Motor neuron (in vitro differentiated cells): Measurements from ENCODE around the gene AGAP1. TPM values are rescaled to one million over a fixed set of nuclear protein-coding genes. Genes with fewer than 3 reads are reported as not detected.

Source experiments
- ATAC-seq, 8 experiments: fragments of 200-7000 bp; cut with Tn5 transposase; replicated peaks in 6 of 8; 2 replicates each; pipeline ENCODE4 v1.8.0; 2021; ENCODE audit warnings: mild to moderate bottlenecking in 8 of 8, moderate library complexity in 8 of 8
- H3K27ac ChIP-seq, 2 donors: fragments of 250-450 bp; sonication (Bioruptor Pico); 2 replicates each; pipeline ENCODE4 v1.9.0; 2021; ENCODE audit warnings: antibody characterized with exemption in 2 of 2, mild to moderate bottlenecking in 2 of 2, moderate library complexity in 1 of 2
- H3K4me1 ChIP-seq, 2 donors: fragments of 250-450 bp; sonication (Bioruptor Pico); replicated peaks in 1 of 2; 2 replicates each; pipeline ENCODE4 v1.6.1; 2021; ENCODE audit warnings: antibody characterized with exemption in 2 of 2, mild to moderate bottlenecking in 2 of 2, moderate library complexity in 1 of 2
- H3K4me3 ChIP-seq, 5 donors: fragments of 250-450 bp; sonication (Bioruptor Pico); 2 replicates each; pipeline ENCODE4 v1.9.0; 2021; ENCODE audit warnings: antibody characterized with exemption in 5 of 5, mild to moderate bottlenecking in 5 of 5, moderate library complexity in 4 of 5
- WGBS, 10 experiments: fragments of 450-650 bp; shearing (Covaris generic); methylation state at CpG; one replicate each; pipeline ENCODE4 v1.0.0; 2022; 5-methylcytosine and 5-hydroxymethylcytosine counted together
- in situ Hi-C, 9 experiments: fragments of 400-800 bp; cut with MboI; loops; one replicate each; pipeline ENCODE4 v1.15.0; 2021; ENCODE audit warnings: low sequenced_read_pairs in 9 of 9, low pct_unique_long_range_greater_than_20kb in 2 of 9; ENCODE audit not compliant: unreplicated experiment in 9 of 9
- total RNA-seq, 8 experiments: library from RNA; unstranded; fragments of 300-600 nt; gene quantifications; 2 replicates each; pipeline versions ENCODE4 v1.2.3 to v1.2.4, GENCODE V29; 2022

Gene AGAP1
- total RNA-seq, 8 experiments from 2014 or later: 5.9 to 51.1 (median 34.3) TPM

DNA sequence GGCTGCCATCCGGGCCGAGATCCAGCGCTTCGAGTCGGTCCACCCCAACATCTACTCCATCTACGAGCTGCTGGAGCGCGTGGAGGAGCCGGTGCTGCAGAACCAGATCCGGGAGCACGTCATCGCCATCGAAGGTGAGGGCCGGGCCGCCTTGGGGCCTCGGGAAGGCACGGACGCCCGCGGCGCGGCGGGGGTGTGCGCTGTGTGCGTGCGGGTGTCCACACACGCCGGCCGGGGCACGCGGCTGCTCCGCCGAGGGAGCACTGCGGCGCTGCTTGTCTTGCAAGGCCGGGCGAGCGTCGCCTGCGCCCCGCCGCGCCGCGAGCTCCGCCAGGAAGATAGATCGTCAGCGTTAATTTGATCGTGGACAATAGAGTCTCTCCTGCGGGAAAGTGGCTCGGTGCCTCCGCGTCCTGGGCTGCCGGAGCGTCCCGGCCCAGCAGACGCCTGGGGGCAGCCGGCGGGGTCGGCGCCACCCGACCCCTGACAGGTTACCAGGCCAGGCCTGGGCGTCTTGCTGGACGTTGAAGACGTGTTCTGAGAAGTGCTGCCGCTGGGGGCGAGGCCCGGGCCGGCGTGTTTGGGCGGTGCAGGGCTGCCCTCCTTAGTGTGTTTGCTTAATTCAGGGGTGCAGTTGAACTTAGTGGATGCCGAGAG, 1.0 kb downstream of the AGAP1 start:
- ATAC-seq: peak in 3 of 8 experiments; percentile 14 to 27 (median 16)
- H3K27ac ChIP-seq: peak overlapping the region; percentile 64 to 72
- in situ Hi-C loops: loop anchor here in 1 of 9 experiments (25.0 kb wide), 1 partner anchor 358 kb away; no protein-coding TSS in a partner anchor
- peaks cover 31 to 36% of the 10 kb centered on the region in 2 donors for H3K4me1 ChIP-seq
- peak overlapping the region; percentile 52 to 72 (median 70) for H3K4me3 ChIP-seq
- WGBS, 10 experiments: 0 to 1% (median 0%) methylated on average over 3 to 31 of the region's 72 CpGs; no CpG with 5 or more reads in 7 of the 10 experiments

DNA sequence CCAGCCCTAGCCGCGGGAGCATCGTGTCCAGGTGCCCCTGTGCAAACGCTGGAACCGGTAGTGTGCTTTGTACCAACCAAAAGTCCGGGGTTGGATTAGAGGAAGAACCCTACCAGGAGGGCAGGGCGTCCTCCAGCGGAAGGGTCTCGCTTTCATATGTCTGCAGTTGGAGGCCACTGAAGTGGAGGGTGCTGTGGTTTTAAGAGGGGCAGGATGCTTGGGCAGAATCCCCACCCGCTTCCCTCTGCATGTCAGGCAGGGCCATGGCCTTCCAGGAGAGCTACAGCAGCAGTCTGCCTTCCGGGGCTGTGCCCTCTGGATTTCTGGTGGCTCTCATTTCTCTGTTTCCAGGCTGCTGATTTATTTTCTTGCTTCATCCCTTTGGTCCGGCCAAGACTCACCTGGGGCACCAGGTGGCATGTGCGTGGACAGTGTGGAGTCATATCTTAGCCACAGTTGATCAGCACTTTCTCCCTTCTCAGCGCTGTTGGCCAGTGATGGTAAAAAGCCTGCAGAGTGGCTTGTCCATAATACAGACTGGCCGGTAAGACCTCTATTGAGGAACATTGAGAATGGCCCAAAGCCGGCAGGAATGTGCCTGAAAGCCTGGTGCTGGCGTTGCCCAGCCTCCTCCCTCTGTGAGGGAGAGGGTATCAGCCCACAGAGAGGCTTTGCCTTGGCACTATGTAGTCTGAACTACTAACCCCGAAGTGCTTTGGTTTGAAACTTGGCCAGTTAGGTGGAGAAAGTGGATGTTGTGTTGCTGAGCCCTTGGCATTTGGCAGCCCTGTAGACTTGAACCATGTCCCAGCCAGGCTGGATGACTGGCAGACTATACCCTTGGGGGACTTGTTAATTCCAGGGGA, 1.8 kb downstream of the AGAP1 start:
- Histone ChIP-seq H3K4me1 (peaks cover 31 to 44% of the 10 kb centered on the region in 2 donors), H3K4me3 (peak overlapping the region; percentile 52 to 72 (median 70)), H3K27ac (peak overlapping the region; percentile 70 to 72)
- ATAC-seq: no peak
- 3 to 60% (median 32%) methylated on average over 1 to 16 of the region's 18 CpGs; no CpG with 5 or more reads in 4 of the 10 experiments for WGBS, 10 experiments
- in situ Hi-C loops: loop anchor here in 1 of 9 experiments (25.0 kb wide), 1 partner anchor 358 kb away; no protein-coding TSS in a partner anchor

DNA sequence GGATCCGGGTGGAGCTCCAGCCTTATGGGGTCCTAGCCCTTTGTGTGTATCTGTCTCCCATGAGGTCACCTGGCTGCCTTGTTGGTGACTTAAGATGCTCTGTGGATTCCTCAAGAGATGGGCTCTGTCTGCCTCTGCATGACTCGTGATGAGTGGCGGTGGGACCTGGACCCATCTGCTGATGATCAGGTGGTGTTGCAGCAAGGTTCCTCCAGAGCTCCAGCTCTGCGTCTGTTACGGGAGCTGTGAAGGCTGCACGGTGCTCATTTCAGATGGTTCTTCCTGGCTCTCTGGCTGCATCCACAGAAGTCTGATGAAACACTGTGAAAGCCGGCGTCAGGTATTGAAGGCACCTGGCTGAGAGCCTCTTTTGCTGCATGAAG, 2.4 kb downstream of the AGAP1 start:
- H3K4me1 ChIP-seq: peaks cover 31 to 49% of the 10 kb centered on the region in 2 donors
- peak overlapping the region; percentile 52 to 72 (median 70) for H3K4me3 ChIP-seq
- peak overlapping the region; percentile 11 to 70 for H3K27ac ChIP-seq
- WGBS, 10 experiments: 55 to 100% (median 76%) methylated on average over 2 to 6 of the region's 8 CpGs; no CpG with 5 or more reads in 4 of the 10 experiments
- peak in 5 of 8 experiments; percentile 4 to 49 (median 19) for ATAC-seq
- in situ Hi-C loops: loop anchor here in 1 of 9 experiments (25.0 kb wide), 1 partner anchor 359 kb away; no protein-coding TSS in a partner anchor

DNA sequence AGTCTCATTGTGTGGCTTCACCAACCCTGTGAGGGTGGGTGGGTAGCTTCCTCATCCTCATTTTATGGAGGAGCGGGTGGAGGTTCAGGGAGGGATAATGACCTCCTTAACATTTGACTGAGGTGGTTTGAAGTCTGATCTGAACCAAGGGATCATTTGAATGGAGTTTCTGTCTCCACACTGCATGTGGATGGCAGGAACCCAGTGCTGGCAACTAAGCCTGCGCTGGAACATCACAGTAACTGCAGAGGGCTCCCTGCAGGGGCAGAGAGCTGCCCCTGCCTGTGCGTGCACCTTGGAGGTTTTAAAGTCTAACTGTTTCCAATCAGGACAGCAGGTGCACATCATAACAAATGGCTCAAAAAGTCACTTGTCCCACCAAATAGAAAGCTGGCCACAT, 3.3 kb downstream of the AGAP1 start:
- ATAC-seq: no peak
- 60 to 100% (median 80%) methylated on average over 1 to 3 of the region's 3 CpGs; no CpG with 5 or more reads in 3 of the 10 experiments for WGBS, 10 experiments
- Histone ChIP-seq H3K27ac (no peak overlapping the region), H3K4me3 (peak overlapping the region; percentile 52 to 72 (median 70)), H3K4me1 (peaks cover 40 to 57% of the 10 kb centered on the region in 2 donors)
- in situ Hi-C loops: loop anchor here in 1 of 9 experiments (25.0 kb wide), 1 partner anchor 360 kb away; no protein-coding TSS in a partner anchor

DNA sequence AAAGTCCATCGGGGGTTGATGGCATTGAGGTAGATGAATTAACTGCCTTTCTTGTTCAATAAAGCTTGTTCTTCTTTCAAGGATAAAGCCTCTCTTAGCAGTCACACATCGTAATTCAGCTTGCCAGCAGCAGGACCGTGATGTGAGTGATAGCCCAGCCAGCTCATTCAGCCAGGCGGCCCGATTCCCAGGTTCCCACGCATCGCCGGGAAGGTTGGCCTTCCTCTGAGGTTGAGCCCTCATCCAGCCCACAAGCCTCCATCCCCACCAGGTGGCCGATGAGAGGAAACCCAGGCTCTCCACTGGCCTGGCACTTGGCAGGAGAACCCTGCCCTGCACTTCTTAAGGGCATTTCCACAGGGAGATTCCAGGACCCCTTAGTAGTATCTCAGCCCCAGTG, 4.7 kb downstream of the AGAP1 start:
- Histone ChIP-seq H3K4me1 (peaks cover 50 to 72% of the 10 kb centered on the region in 2 donors), H3K27ac (no peak overlapping the region), H3K4me3 (no peak overlapping the region)
- in situ Hi-C loops: loop anchor here in 1 of 9 experiments (25.0 kb wide), 1 partner anchor 361 kb away; no protein-coding TSS in a partner anchor
- peak in 1 of 8 experiments; percentile 1 for ATAC-seq
- 0 to 80% (median 45%) methylated on average over 1 to 5 of the region's 9 CpGs; no CpG with 5 or more reads in 3 of the 10 experiments for WGBS, 10 experiments

DNA sequence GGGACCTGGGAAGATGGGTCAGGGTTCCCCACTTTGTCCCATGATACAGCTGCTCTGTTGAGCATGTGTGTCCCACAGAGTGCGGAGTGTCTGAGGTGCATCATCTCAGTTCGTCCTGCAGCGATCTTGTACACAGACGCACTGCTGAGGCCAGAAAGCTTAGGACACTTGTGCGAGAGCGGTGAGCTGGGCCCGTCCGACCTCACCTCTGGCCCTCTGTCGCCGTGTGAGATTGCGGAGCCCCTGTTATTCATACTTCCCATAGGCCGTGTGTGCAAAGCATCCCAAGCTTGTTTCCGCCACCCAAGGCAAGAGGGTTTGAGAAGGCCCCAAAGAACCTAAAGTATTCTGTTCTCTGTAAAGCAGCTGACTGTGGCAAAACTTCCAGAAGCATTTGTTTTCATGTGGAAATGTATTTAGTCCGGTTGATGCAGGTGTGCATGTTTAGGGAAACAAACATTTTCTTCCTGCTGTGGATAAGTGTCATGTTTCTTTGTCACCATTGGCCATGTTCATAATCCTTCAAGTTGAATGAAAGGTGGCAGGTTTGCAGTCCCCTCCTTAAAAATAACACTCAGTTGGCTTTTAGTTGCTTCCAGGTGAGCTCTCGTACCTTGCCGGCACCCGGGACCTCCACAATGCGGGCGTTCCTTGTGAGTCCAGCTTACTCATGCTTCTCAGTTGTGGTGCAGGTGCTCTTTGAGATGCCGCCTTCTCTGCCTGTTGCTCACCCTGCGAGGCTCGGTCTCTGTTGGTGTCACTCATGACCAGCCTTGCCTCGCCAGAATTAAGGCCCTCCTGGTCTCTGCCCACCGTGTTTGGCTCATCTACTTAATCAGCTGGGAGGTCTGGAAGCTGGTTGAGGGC, 5.3 kb downstream of the AGAP1 start:
- Histone ChIP-seq H3K4me1 (peaks cover 50 to 73% of the 10 kb centered on the region in 2 donors), H3K27ac (no peak overlapping the region), H3K4me3 (no peak overlapping the region)
- in situ Hi-C loops: loop anchor here in 1 of 9 experiments (25.0 kb wide), 1 partner anchor 362 kb away; no protein-coding TSS in a partner anchor
- no peak for ATAC-seq
- 87 to 100% (median 93%) methylated on average over 2 to 17 of the region's 24 CpGs; no CpG with 5 or more reads in 2 of the 10 experiments for WGBS, 10 experiments

DNA sequence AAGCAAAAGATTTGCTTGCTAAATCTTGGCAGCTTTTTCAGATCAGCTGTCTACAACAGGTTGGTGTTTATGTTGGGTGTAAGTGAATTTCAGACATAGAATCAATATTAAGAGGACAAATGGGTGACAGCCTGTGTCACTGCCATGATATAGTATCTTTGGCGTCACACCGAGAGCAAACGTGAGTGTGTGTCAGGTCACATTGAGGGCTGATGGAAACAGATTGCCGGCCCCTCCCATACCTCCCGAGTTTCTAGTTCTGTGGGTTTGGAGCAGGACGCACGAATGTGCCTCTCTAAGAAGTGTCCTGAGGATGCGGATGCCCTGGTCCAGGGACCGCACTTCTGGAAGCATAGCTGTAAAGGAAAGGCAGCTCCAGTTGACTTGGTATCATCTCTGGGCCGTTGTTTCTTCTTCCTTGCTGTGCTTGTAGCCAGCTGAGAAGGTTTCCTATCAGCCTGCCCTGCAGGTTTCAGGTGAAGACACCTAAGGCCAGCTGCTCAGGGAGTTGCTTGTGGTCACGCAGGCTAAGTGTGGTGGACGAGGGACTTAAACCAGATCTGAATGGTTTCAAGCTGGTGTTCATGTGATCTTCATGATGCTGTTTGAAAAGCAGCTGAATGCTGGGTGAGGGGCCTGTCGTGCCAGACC, 6.4 kb downstream of the AGAP1 start:
- H3K4me3 ChIP-seq: no peak overlapping the region
- 60 to 100% (median 96%) methylated on average over 1 to 4 of the region's 13 CpGs; no CpG with 5 or more reads in 4 of the 10 experiments for WGBS, 10 experiments
- in situ Hi-C loops: no loop called here
- H3K27ac ChIP-seq: no peak overlapping the region
- peaks cover 58 to 82% of the 10 kb centered on the region in 2 donors for H3K4me1 ChIP-seq
- ATAC-seq: no peak

DNA sequence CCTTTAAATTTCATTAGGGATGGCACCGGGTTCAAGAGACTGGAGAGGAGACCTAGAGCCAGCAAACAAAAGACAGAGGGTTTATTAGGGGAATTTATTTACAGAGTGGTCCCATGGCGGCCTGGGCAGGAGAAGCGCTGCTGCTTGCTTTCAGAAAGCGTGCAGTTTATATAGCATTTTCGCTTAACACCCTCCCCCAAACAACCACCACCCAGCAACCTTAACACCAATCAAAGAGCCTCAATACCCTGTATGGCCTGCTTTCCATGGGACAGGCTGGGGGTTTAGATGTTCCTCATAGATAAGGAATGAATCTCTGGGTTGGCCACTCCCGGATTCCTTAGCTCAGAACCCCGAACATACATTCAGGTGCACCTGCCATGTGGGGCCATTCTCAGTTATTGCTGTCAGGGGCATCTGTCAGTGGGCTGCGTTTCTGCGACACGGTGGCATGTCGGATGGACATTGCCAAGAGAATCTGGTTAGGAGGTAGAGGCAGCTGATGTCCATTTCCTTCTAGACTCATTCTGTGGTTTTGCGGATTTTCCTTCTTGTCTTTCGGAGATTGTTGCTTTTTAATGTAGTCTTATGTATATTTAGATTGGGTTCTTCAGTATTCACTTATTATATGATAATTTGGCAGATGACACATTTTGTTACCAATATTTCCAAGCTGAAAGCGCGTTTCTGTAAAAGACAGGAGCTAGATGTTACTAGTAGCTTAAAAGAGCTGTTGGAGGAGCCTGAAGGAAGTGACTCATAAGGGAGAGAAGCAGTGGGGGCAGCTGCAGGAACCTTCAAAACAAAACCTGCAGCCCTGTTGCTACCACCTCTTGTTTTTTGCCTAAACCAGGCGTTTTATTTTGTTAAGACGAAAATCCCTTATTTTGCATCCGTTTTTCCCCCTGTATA, 7.2 kb downstream of the AGAP1 start:
- WGBS, 10 experiments: 39 to 83% (median 69%) methylated on average over 3 to 16 of the region's 18 CpGs
- no peak overlapping the region for H3K27ac ChIP-seq
- H3K4me1 ChIP-seq: peaks cover 64 to 87% of the 10 kb centered on the region in 2 donors
- H3K4me3 ChIP-seq: no peak overlapping the region
- in situ Hi-C loops: no loop called here
- no peak for ATAC-seq

DNA sequence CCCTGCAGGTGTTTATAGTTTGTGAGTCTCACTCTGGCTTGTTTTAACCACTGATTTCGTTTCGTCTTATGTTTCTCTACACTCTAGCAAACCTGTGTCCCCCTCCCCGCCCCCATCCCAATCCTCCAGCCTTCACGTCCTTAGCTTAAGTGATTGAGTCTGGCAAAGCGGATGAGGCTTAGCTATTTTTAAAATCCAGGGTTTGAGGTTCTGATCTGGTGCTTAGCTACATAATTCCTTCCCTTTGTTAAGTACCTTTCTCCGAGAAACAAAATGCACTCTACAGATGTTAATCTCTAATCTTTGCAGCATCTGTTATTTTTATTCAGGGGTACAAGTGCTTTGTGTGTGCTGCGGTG, 7.8 kb downstream of the AGAP1 start:
- no peak overlapping the region for H3K4me3 ChIP-seq
- no peak overlapping the region for H3K27ac ChIP-seq
- H3K4me1 ChIP-seq: peaks cover 58 to 87% of the 10 kb centered on the region in 2 donors
- WGBS, 10 experiments: 70 to 100% (median 78%) methylated on average over 1 to 6 of the region's 7 CpGs; no CpG with 5 or more reads in 4 of the 10 experiments
- in situ Hi-C loops: no loop called here
- no peak for ATAC-seq

DNA sequence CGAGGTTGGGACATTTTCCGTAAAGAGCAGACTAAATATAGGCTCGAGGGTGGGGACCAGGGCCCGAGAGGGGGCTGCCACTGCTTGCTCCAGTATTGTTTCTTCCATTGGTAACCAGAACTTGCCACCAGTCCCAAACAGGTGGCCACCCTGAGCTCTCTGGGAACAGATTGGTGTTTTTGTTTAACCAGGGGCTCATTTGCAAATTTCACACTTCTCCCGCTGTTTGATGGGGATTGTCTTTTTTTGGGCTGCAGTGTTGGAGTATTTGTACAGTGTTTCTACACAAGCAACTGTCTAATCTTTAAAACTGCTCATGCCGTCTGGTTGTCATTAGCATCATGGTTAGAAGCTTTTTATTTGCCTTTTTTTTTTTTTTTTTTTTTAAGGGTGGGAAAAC, 8.5 kb downstream of the AGAP1 start:
- no peak overlapping the region for H3K27ac ChIP-seq
- ATAC-seq: peak in 1 of 8 experiments; percentile 39
- whole genome bisulfite sequencing, 10 experiments: 40 to 100% (median 60%) methylated on average over 1 to 6 of the region's 6 CpGs; no CpG with 5 or more reads in 4 of the 10 experiments
- in situ Hi-C loops: no loop called here
- H3K4me1 ChIP-seq: peaks cover 51 to 84% of the 10 kb centered on the region in 2 donors
- H3K4me3 ChIP-seq: no peak overlapping the region
